SKM-1 (cell line): Measurements from ENCODE around the gene GATA6.
"Not testable (repeated sequence)": the region's sequence is repeated elsewhere in the genome, so short reads cannot be mapped to it uniquely, and the experiment has no call there.

Experiments
- DNase-seq: peaks from one replicate; lab custom pipeline; 2025; ENCODE audit not compliant: unreplicated experiment; lab: John Stamatoyannopoulos, UW

Gene GATA6

DNA sequence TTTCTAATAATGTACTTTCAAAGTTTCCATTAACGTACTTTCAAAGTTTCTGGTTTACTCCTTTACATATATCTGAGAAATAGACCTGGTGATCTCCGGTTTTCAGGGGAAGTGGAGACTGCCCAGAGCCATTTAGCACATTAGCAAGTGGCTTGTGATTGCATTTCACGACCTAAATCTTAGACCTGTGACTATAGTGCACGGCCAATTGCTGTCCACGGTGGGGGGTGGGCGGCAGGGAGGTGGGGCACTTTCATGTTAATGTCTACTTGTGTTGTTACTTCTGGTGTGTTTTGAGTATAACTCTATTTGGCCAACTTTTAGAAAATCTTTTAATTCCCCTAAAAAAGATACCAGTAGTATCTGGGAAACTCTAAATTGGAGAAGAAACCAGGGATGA, 11.3 kb downstream of the GATA6 start:
- DNase-seq: no peak

DNA sequence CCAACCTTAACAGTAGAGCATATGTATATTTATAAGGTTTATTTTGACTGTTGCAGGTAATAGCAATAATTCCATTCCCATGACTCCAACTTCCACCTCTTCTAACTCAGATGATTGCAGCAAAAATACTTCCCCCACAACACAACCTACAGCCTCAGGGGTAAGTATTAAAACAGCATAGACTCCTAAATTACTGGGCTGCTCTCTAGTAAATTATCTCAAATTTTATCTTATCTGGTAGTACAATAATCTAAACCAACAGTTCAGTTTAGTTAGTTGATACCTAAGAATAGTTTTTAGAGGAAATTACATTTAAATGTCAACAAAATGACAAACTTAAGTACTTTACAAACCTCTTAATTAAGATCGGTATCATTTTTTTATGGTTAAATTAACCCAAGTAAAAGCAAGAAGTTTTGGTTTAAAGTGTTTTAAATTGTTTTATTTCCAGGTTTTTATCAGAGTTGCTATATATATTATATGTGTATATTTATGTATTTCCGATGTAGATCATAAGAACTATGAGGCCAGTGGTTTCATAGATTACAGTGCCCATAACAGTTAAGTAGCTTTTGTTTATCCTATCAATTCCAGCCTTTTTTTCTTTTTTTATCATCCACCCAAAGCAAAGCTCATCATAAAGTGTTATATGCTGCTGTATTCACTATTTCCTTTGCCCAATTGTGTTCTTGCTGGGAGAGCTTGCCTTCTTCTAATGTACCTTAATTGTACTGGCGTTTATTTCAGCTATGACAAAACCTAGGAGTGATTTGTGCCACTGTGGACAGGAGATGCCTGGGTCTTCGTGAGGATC, 13.7 kb downstream of the GATA6 start:
- DNase-seq: no peak

DNA sequence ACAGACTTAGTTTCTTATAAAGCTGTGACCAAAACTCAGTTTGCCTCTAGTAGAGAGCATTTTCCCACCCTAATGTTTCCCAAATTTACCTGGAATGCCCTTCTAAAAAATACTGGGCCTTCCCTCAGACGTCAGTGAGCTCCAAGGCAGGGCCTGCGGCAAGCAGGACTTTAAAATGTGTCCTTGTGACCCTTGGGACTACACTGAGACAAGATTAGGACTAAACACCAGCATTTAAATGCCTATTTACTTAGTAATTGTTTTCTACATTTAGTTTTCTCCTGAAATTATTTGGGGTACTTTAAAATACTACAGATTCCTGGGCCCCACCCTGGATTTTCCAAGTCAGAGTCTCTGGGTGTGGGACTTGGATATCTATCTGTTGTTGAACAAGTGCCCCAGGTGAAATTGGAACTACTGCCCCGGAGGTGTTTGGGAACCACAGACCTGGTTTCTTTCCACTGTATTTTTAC, 14.3 kb downstream of the GATA6 start:
- DNase-seq: no peak

DNA sequence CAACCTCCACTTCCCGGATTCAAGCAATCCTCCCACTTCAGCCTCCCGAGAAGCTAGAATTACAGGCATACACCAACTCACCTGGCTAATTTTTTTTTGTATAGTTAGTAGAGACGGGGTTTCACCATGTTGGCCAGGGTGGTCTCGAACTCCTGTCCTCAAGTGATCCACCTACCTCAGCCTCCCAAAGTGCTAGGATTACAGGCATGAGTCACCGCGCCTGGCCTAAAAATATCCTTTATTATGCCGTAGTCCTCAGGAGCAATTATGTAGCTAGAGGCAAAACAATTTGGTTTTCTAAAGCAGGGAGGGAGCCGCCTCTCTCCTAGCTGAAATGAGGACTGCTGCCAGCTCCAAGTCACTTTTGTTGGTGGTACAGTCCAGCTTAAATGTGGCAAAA, 15.2 kb downstream of the GATA6 start:
- not testable (repeated sequence) for DNase-seq

DNA sequence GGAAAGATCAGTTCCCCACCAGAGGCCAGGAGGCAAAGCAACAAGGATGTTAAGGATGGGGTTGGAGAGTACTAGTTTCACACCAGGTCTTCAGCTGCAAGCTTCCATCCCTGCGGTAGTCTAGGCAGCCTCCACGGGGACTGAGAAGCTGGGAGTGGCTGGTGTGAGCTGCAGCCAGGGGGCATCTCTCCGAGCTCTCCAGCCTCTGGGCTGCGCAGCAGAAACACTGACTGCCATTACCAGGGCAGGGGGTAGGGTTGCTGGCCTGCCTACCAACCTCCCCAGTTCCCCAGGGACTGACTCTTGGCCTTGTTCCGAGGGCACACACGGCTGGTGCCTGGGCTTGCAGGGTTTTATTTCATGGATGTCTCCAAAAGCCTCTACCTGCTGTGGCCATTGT, 15.9 kb downstream of the GATA6 start:
- DNase-seq: no peak

DNA sequence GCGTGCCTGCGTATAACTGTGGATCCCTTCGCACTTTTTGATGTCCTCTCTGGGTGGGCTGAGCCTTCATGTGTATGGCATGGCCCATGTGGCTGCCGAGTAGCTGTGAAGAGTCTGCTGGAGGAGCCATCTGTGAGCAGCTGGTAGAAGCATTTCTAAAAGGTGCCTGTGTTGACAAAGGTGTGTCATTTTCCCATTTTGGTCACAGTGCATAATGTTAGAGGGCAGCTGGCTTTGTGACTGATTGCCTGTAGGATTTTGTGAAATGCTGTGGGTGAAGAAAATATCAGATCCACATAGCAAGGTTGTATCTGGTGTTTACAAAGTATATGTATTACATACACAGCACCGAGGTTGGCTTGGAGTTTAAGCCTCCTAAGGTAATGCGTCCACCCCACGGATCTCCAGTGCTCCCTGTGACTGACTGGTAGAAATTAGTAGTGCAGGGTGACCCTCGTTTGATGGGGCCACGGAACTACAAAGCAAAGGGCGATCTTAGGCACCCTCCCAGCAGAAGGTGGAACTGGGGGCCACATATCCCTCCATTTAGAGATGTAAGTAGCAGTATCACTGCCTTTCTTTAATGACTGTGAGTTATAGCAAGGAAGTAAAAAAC, 16.5 kb downstream of the GATA6 start:
- DNase-seq: no peak

DNA sequence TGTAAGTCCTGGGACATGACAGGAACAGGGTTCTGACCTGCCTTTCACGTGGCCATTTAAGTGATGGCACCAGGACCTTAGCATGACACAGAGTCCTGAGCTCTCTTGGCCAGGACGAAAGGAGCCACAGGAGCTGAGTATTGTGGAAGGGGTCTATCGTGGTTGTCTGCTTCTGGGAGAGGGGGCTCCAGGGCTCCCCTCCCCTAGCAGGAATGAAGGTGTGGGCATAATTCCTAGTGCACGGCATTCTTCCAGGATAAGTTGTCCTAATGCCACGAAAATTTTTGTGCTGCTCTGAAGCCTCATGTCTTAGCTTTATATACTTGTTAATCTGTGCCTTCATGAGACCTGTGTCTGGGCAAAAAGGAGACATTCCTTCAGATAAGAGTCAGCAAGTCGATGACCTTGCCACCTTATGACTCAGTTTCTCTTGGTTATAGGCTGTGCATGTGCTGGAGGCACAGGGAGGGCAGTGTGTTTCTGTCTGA, 17.1 kb downstream of the GATA6 start:
- DNase-seq: no peak

DNA sequence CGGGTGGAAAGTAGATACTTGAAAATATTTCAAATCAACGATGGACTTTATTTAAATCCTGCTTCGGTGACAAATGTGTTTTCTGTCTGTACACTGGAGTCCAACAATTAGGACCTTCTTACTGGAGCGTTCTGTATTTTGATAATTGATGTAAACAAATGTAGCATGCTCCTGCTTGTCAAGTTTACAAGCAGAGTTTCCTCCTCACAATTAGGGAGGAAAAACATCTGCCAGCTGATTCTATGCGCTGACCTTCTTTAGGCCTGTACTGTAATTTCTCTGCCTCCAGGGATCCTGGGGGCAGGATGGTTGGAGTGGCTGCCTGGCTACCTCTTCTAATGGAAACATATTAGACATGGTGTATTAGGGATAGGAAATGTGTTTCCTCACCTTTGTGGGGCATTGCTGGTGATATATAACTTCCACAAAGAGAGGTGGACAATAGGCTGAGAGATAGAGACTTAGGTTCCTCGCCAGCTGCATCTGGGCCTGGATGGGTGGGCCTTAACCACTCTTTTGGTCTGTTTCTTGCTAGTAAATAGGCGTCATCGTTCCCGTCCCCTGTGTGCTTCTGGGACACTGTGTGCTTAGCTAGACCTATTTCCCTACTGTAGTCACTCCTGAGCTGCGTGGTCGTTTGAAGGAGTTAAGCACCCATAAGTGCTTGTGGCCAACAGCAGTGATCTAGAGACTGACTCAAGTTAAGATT, 19.3 kb downstream of the GATA6 start:
- DNase-seq: no peak

DNA sequence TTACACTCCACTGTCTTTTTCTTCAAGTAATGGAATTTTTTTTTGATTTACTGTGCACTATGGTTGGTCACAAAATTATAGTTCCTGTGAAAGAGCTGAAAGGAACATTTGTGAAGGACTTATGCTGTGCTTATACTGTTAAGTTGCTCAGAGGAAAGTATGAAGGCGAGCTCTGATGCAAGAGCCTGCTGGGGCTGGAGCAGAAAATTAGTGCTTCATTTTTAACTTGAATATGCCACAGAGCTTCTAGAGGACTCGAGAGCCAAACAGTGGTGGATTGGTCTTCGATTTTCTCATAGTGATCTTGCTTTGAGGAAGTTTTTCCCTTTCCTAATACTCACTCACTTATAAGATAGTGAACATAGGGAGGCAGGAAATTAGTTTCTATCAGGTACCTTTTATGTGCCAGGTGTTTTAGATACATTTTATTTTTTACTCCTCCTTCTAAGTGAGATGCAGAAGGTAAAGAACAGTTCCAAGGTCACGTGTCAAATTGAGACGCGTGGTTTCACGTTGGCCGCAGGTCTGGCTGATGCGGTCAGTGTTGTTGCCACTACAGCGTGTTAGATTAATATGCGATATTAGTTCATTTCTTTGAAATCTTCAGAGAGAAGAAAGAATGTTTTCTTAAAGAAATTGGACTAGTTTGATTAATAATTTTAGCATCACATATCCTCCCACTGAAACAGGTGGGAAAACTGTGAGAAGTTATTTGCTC, 20.2 kb downstream of the GATA6 start:
- no peak for DNase-seq

DNA sequence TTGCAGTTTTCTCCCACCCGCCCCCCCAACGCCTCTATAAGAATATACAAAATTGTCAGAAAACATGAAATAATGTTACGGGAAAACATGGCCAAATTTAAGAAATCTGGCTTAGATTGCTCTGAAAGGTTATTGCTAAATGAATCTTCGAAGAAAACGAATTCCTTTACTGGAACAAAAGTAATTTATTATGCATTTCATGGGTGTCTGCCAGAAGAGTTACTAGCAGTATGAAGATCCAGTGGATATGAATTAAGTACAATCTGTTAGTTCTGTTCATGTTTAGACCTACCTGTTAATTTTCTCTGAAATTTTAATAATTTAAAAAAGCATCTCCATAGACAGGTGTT, 21.9 kb downstream of the GATA6 start:
- no peak for DNase-seq

DNA sequence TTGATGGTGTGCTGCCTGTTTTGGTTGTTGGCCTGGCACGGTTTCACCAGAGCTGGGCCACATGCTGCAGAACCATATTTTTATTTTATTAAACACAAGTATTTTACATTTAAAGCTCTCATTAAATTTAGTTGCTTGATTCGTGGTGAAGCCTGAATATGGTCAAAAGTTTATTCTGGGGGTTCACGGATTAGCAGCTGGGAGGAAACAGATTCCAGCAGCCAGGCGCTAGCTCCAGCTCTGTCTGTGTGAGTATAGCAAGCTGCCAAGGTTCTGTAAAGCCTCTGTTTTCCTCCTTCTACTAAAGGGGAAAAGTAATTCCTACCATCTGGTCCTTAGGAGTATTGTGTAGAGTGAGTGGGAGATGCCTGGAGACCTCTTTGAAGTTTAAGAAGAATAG, 22.5 kb downstream of the GATA6 start:
- no peak for DNase-seq

DNA sequence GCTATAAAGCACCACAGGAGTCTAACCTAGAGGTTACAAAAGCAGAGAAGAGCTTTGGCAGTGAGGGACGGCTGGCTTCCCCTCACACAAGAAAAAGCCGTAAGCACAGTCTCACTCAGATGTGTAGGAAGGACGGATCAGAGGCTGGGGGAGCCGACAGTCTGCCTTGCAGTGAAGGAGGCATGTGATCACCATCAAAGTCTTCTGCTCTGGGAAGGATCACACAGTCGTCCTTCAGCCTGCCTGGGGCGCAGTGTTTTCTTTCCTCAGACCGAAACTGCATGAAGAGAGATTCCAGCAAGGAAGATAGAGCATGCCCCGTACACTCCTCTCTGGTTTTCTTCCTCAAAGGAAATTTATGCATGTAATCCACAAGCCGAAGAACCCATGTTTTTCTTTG, 24.1 kb downstream of the GATA6 start:
- no peak for DNase-seq

DNA sequence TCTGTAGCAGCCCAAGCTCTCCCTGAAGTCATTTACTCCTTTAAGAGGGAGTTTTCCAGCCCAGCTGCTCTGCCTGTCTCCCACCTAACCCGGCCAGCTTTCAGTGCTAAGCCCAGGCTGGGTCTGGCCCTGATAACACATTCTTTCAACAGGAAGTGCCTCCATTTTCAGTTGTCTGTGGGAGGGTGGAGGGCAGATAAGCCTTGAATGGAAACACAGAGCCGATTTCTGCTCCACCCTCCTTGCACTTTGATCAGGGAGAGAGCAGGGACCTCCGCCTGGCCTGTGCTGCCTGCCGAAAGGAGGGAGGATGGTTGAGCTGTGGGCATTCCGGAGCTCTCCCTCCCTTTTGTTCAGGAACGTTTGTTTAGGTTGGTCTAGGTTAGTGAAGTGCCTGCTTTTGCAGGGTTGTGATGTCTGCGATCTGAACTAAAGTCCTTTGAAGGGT, 24.8 kb downstream of the GATA6 start:
- DNase-seq: no peak

DNA sequence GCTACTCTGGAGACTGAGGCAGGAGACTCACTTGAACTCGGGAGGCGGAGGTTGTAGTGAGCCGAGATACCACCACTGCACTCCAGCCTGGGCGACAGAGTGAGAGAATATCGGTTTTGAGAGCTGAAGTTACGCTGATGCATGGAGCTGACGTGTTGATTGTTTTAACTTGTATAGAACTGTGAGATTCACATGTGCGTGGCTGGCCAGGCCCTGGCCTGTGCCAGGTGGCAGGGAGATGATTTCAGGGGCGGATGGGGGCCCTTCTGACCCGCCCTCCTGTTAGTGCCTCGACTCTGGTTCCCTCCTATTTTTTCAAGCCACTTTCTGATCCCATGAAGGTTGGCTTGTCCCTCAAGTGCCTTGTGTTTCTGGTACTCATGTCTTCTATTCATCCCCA, 25.7 kb downstream of the GATA6 start:
- DNase-seq: no peak

DNA sequence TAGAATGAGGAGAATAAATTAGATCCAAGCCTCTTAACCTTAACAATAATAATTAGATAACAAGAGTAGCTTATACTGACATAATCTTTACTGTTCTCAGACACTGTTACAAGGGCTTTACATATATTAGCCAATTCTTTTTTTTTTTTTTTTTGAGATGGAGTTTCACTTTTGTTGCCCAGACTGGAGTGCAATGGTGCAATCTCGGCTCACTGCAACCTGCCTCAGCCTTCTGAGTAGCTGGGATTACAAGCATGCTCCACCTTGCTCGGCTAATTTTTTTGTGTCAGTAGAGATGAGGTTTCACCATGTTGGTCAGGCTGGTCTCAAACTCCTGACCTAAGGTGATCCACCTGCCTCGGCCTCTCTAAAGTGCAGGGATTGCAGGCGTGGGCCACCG, 27.6 kb downstream of the GATA6 start:
- not testable (repeated sequence) for DNase-seq

DNA sequence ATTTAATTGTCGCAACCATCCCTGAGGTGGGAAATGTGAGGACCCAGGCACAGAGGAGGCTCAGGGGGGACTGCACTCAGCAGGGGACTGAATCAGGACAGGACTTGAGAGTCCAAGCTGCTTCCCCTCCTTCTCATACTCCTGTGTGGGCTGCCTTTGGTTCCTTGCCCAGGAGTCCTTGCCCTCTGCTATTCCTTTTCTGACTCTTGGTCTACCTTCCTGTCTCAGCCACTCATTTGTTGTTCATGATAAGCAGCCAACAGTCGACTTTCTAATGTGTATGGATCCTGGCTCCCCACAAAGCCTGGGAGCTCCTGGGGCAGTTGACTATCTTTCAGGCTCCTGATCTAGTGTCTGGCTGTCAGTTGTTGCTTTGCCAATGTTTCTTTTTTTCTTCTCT, 28.3 kb downstream of the GATA6 start:
- DNase-seq: no peak

DNA sequence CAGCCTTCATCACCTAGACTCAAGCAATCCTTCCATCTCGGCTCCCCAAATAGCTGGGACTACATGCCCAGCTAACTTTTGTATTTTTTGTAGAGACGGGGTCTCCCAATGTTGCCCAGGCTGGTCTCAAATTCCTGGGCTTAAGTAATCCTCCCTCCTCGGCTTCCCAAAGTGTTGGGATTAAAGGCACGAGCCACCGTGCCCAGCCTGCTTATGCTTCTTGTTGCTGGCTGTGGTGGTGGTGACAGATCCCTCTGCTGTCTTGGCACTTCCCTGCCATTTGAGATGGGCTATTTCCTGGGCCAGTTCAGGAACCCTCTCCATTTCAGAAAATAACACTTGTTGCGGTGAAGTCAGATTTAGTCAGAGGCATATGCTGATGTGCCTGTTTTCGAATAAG, 28.8 kb downstream of the GATA6 start:
- no peak for DNase-seq

DNA sequence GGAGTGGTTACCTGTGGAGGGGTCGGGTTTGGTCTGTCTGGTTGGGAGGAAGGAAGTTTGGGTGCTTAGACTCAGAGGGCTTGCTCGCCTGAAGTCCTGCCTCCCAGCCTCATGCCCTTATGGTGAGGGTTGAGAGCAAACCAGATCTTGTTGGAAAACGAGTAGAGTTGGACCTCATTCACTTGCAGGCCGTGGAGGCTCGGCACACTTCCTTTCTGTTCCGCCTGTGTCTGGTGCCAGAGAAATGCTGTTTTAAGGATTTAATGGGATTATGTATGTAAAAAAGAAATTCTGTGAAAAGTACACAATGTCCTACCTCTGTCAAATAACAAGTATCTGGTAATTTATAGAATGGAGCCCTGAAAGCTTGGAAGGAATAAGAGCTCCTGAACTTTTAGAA, 29.6 kb downstream of the GATA6 start:
- no peak for DNase-seq

DNA sequence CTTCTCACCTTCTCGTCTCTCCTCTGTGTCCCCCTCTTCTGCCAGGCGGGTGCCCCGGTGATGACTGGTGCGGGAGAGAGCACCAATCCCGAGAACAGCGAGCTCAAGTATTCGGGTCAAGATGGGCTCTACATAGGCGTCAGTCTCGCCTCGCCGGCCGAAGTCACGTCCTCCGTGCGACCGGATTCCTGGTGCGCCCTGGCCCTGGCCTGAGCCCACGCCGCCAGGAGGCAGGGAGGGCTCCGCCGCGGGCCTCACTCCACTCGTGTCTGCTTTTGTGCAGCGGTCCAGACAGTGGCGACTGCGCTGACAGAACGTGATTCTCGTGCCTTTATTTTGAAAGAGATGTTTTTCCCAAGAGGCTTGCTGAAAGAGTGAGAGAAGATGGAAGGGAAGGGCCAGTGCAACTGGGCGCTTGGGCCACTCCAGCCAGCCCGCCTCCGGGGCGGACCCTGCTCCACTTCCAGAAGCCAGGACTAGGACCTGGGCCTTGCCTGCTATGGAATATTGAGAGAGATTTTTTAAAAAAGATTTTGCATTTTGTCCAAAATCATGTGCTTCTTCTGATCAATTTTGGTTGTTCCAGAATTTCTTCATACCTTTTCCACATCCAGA, 31.3 kb downstream of the GATA6 start:
- DNase-seq: no peak

DNA sequence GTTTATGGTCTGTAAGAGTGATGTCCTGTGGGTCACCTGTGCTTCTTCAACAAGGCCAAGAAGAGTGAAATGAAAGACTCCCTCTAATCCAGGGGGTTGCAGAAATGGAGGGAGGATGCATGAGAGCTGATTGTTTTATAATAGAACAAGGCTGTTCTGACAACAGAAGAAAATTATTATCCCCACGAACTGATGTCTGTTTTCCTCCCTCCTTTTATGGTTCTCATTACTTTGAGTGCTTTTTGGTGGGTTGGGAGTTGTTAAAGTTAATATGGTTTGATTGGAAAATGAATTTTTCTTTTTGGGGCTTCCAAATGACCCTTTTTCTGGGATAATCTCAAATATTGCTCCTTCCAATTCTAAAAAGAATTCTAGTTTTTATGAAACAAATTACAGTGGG, 33.6 kb downstream of the GATA6 start:
- no peak for DNase-seq
